Dedifferentiated amniotic fluid mesenchymal stem cell (primary cell): ENCODE results near the gene DGKI.

ENCODE experiments used
- DNase-seq: peaks from one replicate; pipeline ENCODE4 v3.0.0-alpha.2; 2016; ENCODE audit errors: extremely low spot score

Gene DGKI

GRCh38 chr7:137871170-137871915 is 24.6 kb upstream of the DGKI start:
- DNase-seq: no peak

- DNase-seq: no peak
Observed at GRCh38 chr7:137870684-137871083, 23.9 kb upstream of the DGKI start.

- DNase-seq: no peak
Observed at GRCh38 chr7:137870078-137870477, 23.3 kb upstream of the DGKI start.

- DNase-seq: no peak
Observed at GRCh38 chr7:137869260-137869659, 22.5 kb upstream of the DGKI start.

- DNase-seq: no peak
Observed at GRCh38 chr7:137867289-137867688, 20.5 kb upstream of the DGKI start.

- DNase-seq: no peak
Observed at GRCh38 chr7:137865764-137866163, 19.0 kb upstream of the DGKI start.

- DNase-seq: no peak
Observed at GRCh38 chr7:137862964-137863363, 16.2 kb upstream of the DGKI start.

- DNase-seq: no peak
Observed at GRCh38 chr7:137862358-137862757, 15.6 kb upstream of the DGKI start.

GRCh38 chr7:137860542-137860941 is 13.8 kb upstream of the DGKI start:
- DNase-seq: no peak

GRCh38 chr7:137853053-137853452 is 6.3 kb upstream of the DGKI start:
- DNase-seq: no peak

- DNase-seq: no peak
Observed at GRCh38 chr7:137852108-137852507, 5.3 kb upstream of the DGKI start.

- no peak for DNase-seq
Observed at GRCh38 chr7:137850972-137851945, 4.5 kb upstream of the DGKI start.

GRCh38 chr7:137850571-137850970 is 3.8 kb upstream of the DGKI start:
- DNase-seq: no peak

- no peak for DNase-seq
Observed at GRCh38 chr7:137848095-137848494, 1.3 kb upstream of the DGKI start.

- DNase-seq: no peak
Observed at GRCh38 chr7:137847568-137848050, 835 bp upstream of the DGKI start.

- DNase-seq: no peak
Observed at GRCh38 chr7:137846549-137846826, 286 bp downstream of the DGKI start.

GRCh38 chr7:137844677-137845425 is 1.9 kb downstream of the DGKI start:
- no peak for DNase-seq

- no peak for DNase-seq
Observed at GRCh38 chr7:137839903-137840779, 6.6 kb downstream of the DGKI start.

- DNase-seq: no peak
Observed at GRCh38 chr7:137838706-137839315, 8.0 kb downstream of the DGKI start.

- DNase-seq: no peak
Observed at GRCh38 chr7:137836541-137836940, 10.2 kb downstream of the DGKI start.

GRCh38 chr7:137836113-137836509 is 10.7 kb downstream of the DGKI start:
- peak; percentile 26 for DNase-seq
